Pancreas (tissue), 10 donors: Measurements from ENCODE around the gene NOS1AP. TPM values are rescaled to one million over a fixed set of nuclear protein-coding genes. Genes with fewer than 3 reads are reported as not detected.

Experiments
- ATAC-seq, 4 donors: fragments of 200-7000 bp; cut with Tn5 transposase; one replicate each; pipeline versions ENCODE4 v1.8.0 to v1.9.1; 2020; ENCODE audit warnings: mild to moderate bottlenecking in 4 of 4, moderate library complexity in 4 of 4
- DNase-seq, 6 donors: peaks; one replicate each; pipeline ENCODE4 v3.0.0-alpha.2; 2020
- FAIRE-seq: peaks from 2 replicates; lab custom pipeline; 2012; peaks lifted over from hg19 to GRCh38; lab: Jason Lieb, UNC
- H3K27ac ChIP-seq, 4 donors: fragments of 200-600 bp; sonication (generic); 1 replicate in 3 of 4; 2 replicates in 1 of 4; pipeline versions ENCODE4 v1.5.0 to v1.8.0; 2020
- H3K27me3 ChIP-seq, 4 donors: fragments of 200-600 bp; one replicate each; pipeline ENCODE4 v1.8.0; 2021
- H3K36me3 ChIP-seq, 3 donors: fragments of 200-600 bp; sonication (generic) in 1 of 3; one replicate each; pipeline versions ENCODE4 v1.5.0 to v1.8.0; 2020 to 2021
- H3K4me1 ChIP-seq, 3 donors: fragments of 200-600 bp; one replicate each; pipeline ENCODE4 v1.8.0; 2021
- H3K4me3 ChIP-seq, 4 donors: fragments of 200-600 bp; sonication (generic) in 2 of 4; one replicate each; pipeline versions ENCODE4 v1.5.0 to v1.8.0; 2020 to 2021
- H3K9me3 ChIP-seq, 4 donors: fragments of 200-600 bp; one replicate each; pipeline ENCODE4 v1.8.0; 2021
- CTCF ChIP-seq, 4 donors: fragments of 200-600 bp; sonication (generic) in 3 of 4; IDR thresholded peaks; one replicate each; pipeline versions ENCODE4 v1.5.0 to v1.8.0; 2021; ENCODE audit warnings: antibody characterized with exemption in 4 of 4
- WGBS, 2 donors: extraction: QIAGEN DNeasy Blood & Tissue Kit; methylation state at CpG; one replicate each; pipeline ENCODE4 v1.1.7; 2013; 5-methylcytosine and 5-hydroxymethylcytosine counted together
- intact Hi-C, 3 donors: fragments of 100-400 bp; cut with DNase I; formaldehyde crosslinking; loops; one replicate each; pipeline versions ENCODE4 v1.11.1 to v1.14.2; 2022
- polyA plus RNA-seq, 2 donors: library from polyadenylated mRNA; stranded (reverse); fragments of 200-250 nt; gene quantifications; one replicate each; pipeline ENCODE4 v1.2.3, GENCODE V29; 2013
- total RNA-seq, 6 donors: library from RNA; stranded (reverse); fragmentation: NEBNext Ultra II Directional in 4 of 6; extraction: Animal tissue kit (Norgen Biotek cat#: 25700) in 4 of 6; gene quantifications; one replicate each; pipeline versions ENCODE4 v1.2.1 to v1.2.4, GENCODE V29; 2021 to 2023
- donor health status: healthy with polysubstance abuse.
- donor health status: DM: no; HTN: no; CAD: no; lungs with moderate emphysema.
- donor health status: DM: no; HTN: no; CAD: no.
- donor health status: control.
- donor health status: control.
- donor health status: Bipolar disorder and iron deficiency.
- donor health status: DM: yes; HTN: yes; CAD: no.
- donor health status: DM: no; HTN: no; CAD: no.
- donor health status: DM: no; HTN: no; CAD: no.
- donor health status: DM: yes; HTN: yes; CAD: no.

Gene NOS1AP
- total and polyA plus RNA-seq, 8 donors = 0.40 to 2.8 (median 1.7) TPM

GRCh38 chr1:162234571-162234970 is 165.1 kb downstream of the NOS1AP start:
- Histone ChIP-seq H3K36me3 (no peaks in the 10 kb centered on the region), H3K4me1 (peaks cover 0 to 8% (median 4%) of the 10 kb centered on the region in 3 donors), H3K27me3 (no peaks in the 10 kb centered on the region), H3K9me3 (no peaks in the 10 kb centered on the region), H3K27ac (no peak overlapping the region), H3K4me3 (no peak overlapping the region)
- no peak for TF ChIP-seq CTCF (IDR thresholded peaks at IDR 0.05)
- intact Hi-C loops = no loop called here
- WGBS, 2 donors = 96 to 97% methylated on average over 2 of the region's 2 CpGs
- no peak for DNase-seq
- FAIRE-seq = no peak
- ATAC-seq = no peak

DNA sequence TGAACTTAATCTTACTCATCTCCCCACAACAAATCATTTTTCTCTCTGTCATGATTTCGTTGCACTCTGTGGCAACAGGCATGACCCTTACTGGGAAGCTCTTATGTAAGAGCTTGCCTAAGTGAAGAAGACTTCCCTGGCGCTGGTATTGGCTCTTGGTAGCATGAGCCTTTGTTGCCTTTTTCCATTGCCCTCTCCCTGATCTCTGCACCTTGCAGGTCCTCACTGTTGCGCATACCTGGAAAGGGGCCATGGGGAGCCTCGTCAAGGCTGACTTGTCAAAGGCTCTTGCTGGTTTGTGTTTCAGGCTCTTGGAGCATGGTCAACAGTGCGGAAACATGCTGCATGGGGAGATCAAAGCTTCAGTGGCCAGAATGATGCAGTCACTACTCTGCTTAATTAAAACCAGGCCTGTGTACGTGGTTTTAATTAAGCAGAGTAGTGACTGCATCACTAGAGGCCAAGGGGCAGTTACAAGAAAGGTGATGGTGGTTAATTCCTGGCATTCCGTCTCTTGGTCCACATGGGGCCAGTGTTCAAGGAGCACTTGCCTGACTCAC is 165.8 kb downstream of the NOS1AP start:
- Histone ChIP-seq H3K4me3 (no peak overlapping the region), H3K36me3 (no peaks in the 10 kb centered on the region), H3K27ac (no peak overlapping the region), H3K27me3 (no peaks in the 10 kb centered on the region), H3K4me1 (peaks cover 0 to 4% (median 2%) of the 10 kb centered on the region in 3 donors), H3K9me3 (no peaks in the 10 kb centered on the region)
- no peak for FAIRE-seq
- intact Hi-C loops = no loop called here
- 80 to 83% methylated on average over 7 of the region's 7 CpGs for WGBS, 2 donors
- peak in 1 of 4 donors; percentile 44 for ATAC-seq
- no peak for TF ChIP-seq CTCF (IDR thresholded peaks at IDR 0.05)
- no peak for DNase-seq

- H3K27ac ChIP-seq = no peak overlapping the region
- ATAC-seq (no peak), DNase-seq (no peak), FAIRE-seq (no peak)
- no peak overlapping the region for H3K4me3 ChIP-seq
- H3K4me1 ChIP-seq = no peaks in the 10 kb centered on the region
- WGBS, 2 donors = 88 to 92% methylated on average over 3 of the region's 3 CpGs
- TF ChIP-seq CTCF (IDR thresholded peaks at IDR 0.05) = no peak
- no peaks in the 10 kb centered on the region for H3K27me3 ChIP-seq
- H3K9me3 ChIP-seq = no peaks in the 10 kb centered on the region
- H3K36me3 ChIP-seq = no peaks in the 10 kb centered on the region
- intact Hi-C loops = no loop called here
These were observed 166.7 kb downstream of the NOS1AP start for GRCh38 chr1:162236201-162236600.

- Histone ChIP-seq H3K36me3 (no peaks in the 10 kb centered on the region), H3K4me1 (no peaks in the 10 kb centered on the region), H3K9me3 (no peaks in the 10 kb centered on the region), H3K27ac (no peak overlapping the region), H3K27me3 (no peaks in the 10 kb centered on the region), H3K4me3 (no peak overlapping the region)
- TF ChIP-seq CTCF (IDR thresholded peaks at IDR 0.05) = no peak
- ATAC-seq (no peak), FAIRE-seq (no peak), DNase-seq (no peak)
- WGBS, 2 donors = 81 to 88% methylated on average over 2 of the region's 2 CpGs
- intact Hi-C loops = no loop called here
These were observed 167.1 kb downstream of the NOS1AP start for GRCh38 chr1:162236618-162237017.

- TF ChIP-seq CTCF (IDR thresholded peaks at IDR 0.05) = no peak
- no peaks in the 10 kb centered on the region for H3K36me3 ChIP-seq
- FAIRE-seq = no peak
- intact Hi-C loops = no loop called here
- no peaks in the 10 kb centered on the region for H3K27me3 ChIP-seq
- no peak overlapping the region for H3K4me3 ChIP-seq
- H3K4me1 ChIP-seq = no peaks in the 10 kb centered on the region
- H3K27ac ChIP-seq = no peak overlapping the region
- DNase-seq = no peak
- H3K9me3 ChIP-seq = no peaks in the 10 kb centered on the region
- 49 to 54% methylated on average over 4 of the region's 4 CpGs for WGBS, 2 donors
- peak in 1 of 4 donors; percentile 6 for ATAC-seq
These were observed 171.1 kb downstream of the NOS1AP start for GRCh38 chr1:162240577-162240976.
